SU-DHL-6 (cell line): ENCODE measurements around the gene SORCS2.

ENCODE experiments used
- EZH2phosphoT487 ChIP-seq: fragments of 200-600 bp; sonication (generic), shearing (Covaris generic); conservative IDR thresholded peaks from 2 replicates; pipeline ENCODE4 v1.6.1; 2018; ENCODE audit warnings: mild to moderate bottlenecking, antibody characterized with exemption, low read length, moderate library complexity, mixed read lengths
- TF ChIP-seq, protein P1 (sequence below): fragments of 200-600 bp; sonication (generic); IDR thresholded peaks from one replicate; pipeline ENCODE4 v1.5.1; 2017; ENCODE audit warnings: antibody characterized with exemption, mild to moderate bottlenecking, low read length, moderate library complexity; ENCODE audit not compliant: insufficient read depth, poor library complexity, severe bottlenecking

DNA sequence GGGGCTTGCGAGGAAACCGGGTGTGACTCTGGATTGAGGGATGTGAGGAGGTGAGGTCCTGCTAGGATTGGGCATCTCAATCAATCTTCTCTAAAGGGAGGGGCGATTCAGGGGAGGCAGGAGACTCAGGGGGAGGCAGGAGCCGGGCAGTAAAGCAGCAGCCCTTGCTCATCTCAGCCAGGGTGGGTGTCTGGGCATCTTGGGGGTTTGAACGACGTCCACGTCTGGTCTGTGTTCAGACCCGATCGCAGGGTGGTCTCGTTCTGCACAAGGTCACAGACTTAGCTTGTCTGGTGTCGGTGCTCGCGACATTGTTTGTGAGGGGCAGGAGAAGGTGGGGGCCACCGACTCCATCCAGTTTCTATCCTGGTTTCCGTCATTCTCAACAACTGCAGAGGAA lies 473.7 kb downstream of the SORCS2 start:
- TF ChIP-seq, protein P1, sequence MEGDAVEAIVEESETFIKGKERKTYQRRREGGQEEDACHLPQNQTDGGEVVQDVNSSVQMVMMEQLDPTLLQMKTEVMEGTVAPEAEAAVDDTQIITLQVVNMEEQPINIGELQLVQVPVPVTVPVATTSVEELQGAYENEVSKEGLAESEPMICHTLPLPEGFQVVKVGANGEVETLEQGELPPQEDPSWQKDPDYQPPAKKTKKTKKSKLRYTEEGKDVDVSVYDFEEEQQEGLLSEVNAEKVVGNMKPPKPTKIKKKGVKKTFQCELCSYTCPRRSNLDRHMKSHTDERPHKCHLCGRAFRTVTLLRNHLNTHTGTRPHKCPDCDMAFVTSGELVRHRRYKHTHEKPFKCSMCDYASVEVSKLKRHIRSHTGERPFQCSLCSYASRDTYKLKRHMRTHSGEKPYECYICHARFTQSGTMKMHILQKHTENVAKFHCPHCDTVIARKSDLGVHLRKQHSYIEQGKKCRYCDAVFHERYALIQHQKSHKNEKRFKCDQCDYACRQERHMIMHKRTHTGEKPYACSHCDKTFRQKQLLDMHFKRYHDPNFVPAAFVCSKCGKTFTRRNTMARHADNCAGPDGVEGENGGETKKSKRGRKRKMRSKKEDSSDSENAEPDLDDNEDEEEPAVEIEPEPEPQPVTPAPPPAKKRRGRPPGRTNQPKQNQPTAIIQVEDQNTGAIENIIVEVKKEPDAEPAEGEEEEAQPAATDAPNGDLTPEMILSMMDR, result no peak
- TF ChIP-seq EZH2phosphoT487, result no peak
